ENCODE measurements around the gene ANKRD50.

Gene ANKRD50

GRCh38 chr4:124712372-124713184 is at the start of gene ANKRD50:
Gene ANKRD50, minus strand, starts transcription at chr4:124712732. Its CDS starts 2,221 bp downstream, at chr4:124710511.
- H3K36me3 ChIP-seq (ENCODE audit: control insufficient read depth, insufficient read depth, low read length), result no peaks in the 10 kb centered on the region
- H3K4me1 ChIP-seq (ENCODE audit: control insufficient read depth, insufficient read depth, low read length), result peaks cover 12% of the 10 kb centered on the region
- peak within 1 kb of the TSS; percentile 87 for H3K4me3 ChIP-seq (ENCODE audit: low read length)
- H3K27ac ChIP-seq (ENCODE audit: low read depth, low read length), result peak within 1 kb of the TSS; percentile 96
- no peaks in the 10 kb centered on the region for H3K27me3 ChIP-seq (ENCODE audit: control insufficient read depth, insufficient read depth, low read length)
- peak within 1 kb of the TSS; percentile 84 for H3K9ac ChIP-seq (ENCODE audit: low read length)

- no peaks in the 10 kb centered on the region for H3K27me3 ChIP-seq (ENCODE audit: control insufficient read depth, insufficient read depth, low read length)
- H3K27ac ChIP-seq (ENCODE audit: low read depth, low read length), result no peak overlapping the region
- H3K4me3 ChIP-seq (ENCODE audit: low read length), result no peak overlapping the region
- H3K9ac ChIP-seq (ENCODE audit: low read length), result no peak overlapping the region
- no peaks in the 10 kb centered on the region for H3K36me3 ChIP-seq (ENCODE audit: control insufficient read depth, insufficient read depth, low read length)
- H3K4me1 ChIP-seq (ENCODE audit: control insufficient read depth, insufficient read depth, low read length), result no peaks in the 10 kb centered on the region
Measured at GRCh38 chr4:124757126-124757525, 44.6 kb upstream of the ANKRD50 start.

GRCh38 chr4:124754681-124755080 is 42.1 kb upstream of the ANKRD50 start:
- no peaks in the 10 kb centered on the region for H3K4me1 ChIP-seq (ENCODE audit: control insufficient read depth, insufficient read depth, low read length)
- H3K36me3 ChIP-seq (ENCODE audit: control insufficient read depth, insufficient read depth, low read length), result no peaks in the 10 kb centered on the region
- no peak overlapping the region for H3K9ac ChIP-seq (ENCODE audit: low read length)
- no peak overlapping the region for H3K4me3 ChIP-seq (ENCODE audit: low read length)
- H3K27me3 ChIP-seq (ENCODE audit: control insufficient read depth, insufficient read depth, low read length), result no peaks in the 10 kb centered on the region
- no peak overlapping the region for H3K27ac ChIP-seq (ENCODE audit: low read depth, low read length)

- no peak overlapping the region for H3K27ac ChIP-seq (ENCODE audit: low read depth, low read length)
- no peaks in the 10 kb centered on the region for H3K27me3 ChIP-seq (ENCODE audit: control insufficient read depth, insufficient read depth, low read length)
Measured at GRCh38 chr4:124753941-124754581, 41.5 kb upstream of the ANKRD50 start.

GRCh38 chr4:124749421-124749820 is 36.9 kb upstream of the ANKRD50 start:
- Histone ChIP-seq H3K36me3 (ENCODE audit: control insufficient read depth, insufficient read depth, low read length) (no peaks in the 10 kb centered on the region), H3K4me3 (ENCODE audit: low read length) (no peak overlapping the region), H3K27ac (ENCODE audit: low read depth, low read length) (no peak overlapping the region), H3K9ac (ENCODE audit: low read length) (no peak overlapping the region), H3K4me1 (ENCODE audit: control insufficient read depth, insufficient read depth, low read length) (no peaks in the 10 kb centered on the region), H3K27me3 (ENCODE audit: control insufficient read depth, insufficient read depth, low read length) (no peaks in the 10 kb centered on the region)

More at GRCh38 chr4:124753941-124754581, 41.5 kb upstream of the ANKRD50 start:
- H3K9ac ChIP-seq (ENCODE audit: low read length), result no peak overlapping the region
- no peak overlapping the region for H3K4me3 ChIP-seq (ENCODE audit: low read length)
- H3K4me1 ChIP-seq (ENCODE audit: control insufficient read depth, insufficient read depth, low read length), result no peaks in the 10 kb centered on the region
- H3K36me3 ChIP-seq (ENCODE audit: control insufficient read depth, insufficient read depth, low read length), result no peaks in the 10 kb centered on the region

- H3K4me3 ChIP-seq (ENCODE audit: low read length), result no peak overlapping the region
- no peaks in the 10 kb centered on the region for H3K27me3 ChIP-seq (ENCODE audit: control insufficient read depth, insufficient read depth, low read length)
- H3K36me3 ChIP-seq (ENCODE audit: control insufficient read depth, insufficient read depth, low read length), result no peaks in the 10 kb centered on the region
- no peaks in the 10 kb centered on the region for H3K4me1 ChIP-seq (ENCODE audit: control insufficient read depth, insufficient read depth, low read length)
- no peak overlapping the region for H3K27ac ChIP-seq (ENCODE audit: low read depth, low read length)
- H3K9ac ChIP-seq (ENCODE audit: low read length), result no peak overlapping the region
Measured at GRCh38 chr4:124748965-124749364, 36.4 kb upstream of the ANKRD50 start.

- H3K27me3 ChIP-seq (ENCODE audit: control insufficient read depth, insufficient read depth, low read length), result no peaks in the 10 kb centered on the region
- no peaks in the 10 kb centered on the region for H3K36me3 ChIP-seq (ENCODE audit: control insufficient read depth, insufficient read depth, low read length)
- H3K27ac ChIP-seq (ENCODE audit: low read depth, low read length), result no peak overlapping the region
- H3K4me1 ChIP-seq (ENCODE audit: control insufficient read depth, insufficient read depth, low read length), result no peaks in the 10 kb centered on the region
- H3K4me3 ChIP-seq (ENCODE audit: low read length), result no peak overlapping the region
- H3K9ac ChIP-seq (ENCODE audit: low read length), result no peak overlapping the region
Measured at GRCh38 chr4:124745985-124746801, 33.7 kb upstream of the ANKRD50 start.

- Histone ChIP-seq H3K9ac (ENCODE audit: low read length) (no peak overlapping the region), H3K36me3 (ENCODE audit: control insufficient read depth, insufficient read depth, low read length) (no peaks in the 10 kb centered on the region), H3K27ac (ENCODE audit: low read depth, low read length) (no peak overlapping the region), H3K4me3 (ENCODE audit: low read length) (no peak overlapping the region), H3K27me3 (ENCODE audit: control insufficient read depth, insufficient read depth, low read length) (no peaks in the 10 kb centered on the region), H3K4me1 (ENCODE audit: control insufficient read depth, insufficient read depth, low read length) (no peaks in the 10 kb centered on the region)
Measured at GRCh38 chr4:124743711-124744110, 31.2 kb upstream of the ANKRD50 start.

GRCh38 chr4:124740501-124740900 is 28.0 kb upstream of the ANKRD50 start:
- Histone ChIP-seq H3K27me3 (ENCODE audit: control insufficient read depth, insufficient read depth, low read length) (no peaks in the 10 kb centered on the region), H3K4me1 (ENCODE audit: control insufficient read depth, insufficient read depth, low read length) (no peaks in the 10 kb centered on the region), H3K9ac (ENCODE audit: low read length) (no peak overlapping the region), H3K27ac (ENCODE audit: low read depth, low read length) (no peak overlapping the region), H3K36me3 (ENCODE audit: control insufficient read depth, insufficient read depth, low read length) (no peaks in the 10 kb centered on the region), H3K4me3 (ENCODE audit: low read length) (no peak overlapping the region)

- no peak overlapping the region for H3K27ac ChIP-seq (ENCODE audit: low read depth, low read length)
- H3K4me3 ChIP-seq (ENCODE audit: low read length), result no peak overlapping the region
- no peaks in the 10 kb centered on the region for H3K4me1 ChIP-seq (ENCODE audit: control insufficient read depth, insufficient read depth, low read length)
- no peaks in the 10 kb centered on the region for H3K27me3 ChIP-seq (ENCODE audit: control insufficient read depth, insufficient read depth, low read length)
- H3K9ac ChIP-seq (ENCODE audit: low read length), result no peak overlapping the region
- H3K36me3 ChIP-seq (ENCODE audit: control insufficient read depth, insufficient read depth, low read length), result no peaks in the 10 kb centered on the region
Measured at GRCh38 chr4:124738994-124739393, 26.5 kb upstream of the ANKRD50 start.

- no peaks in the 10 kb centered on the region for H3K36me3 ChIP-seq (ENCODE audit: control insufficient read depth, insufficient read depth, low read length)
- no peaks in the 10 kb centered on the region for H3K27me3 ChIP-seq (ENCODE audit: control insufficient read depth, insufficient read depth, low read length)
- H3K9ac ChIP-seq (ENCODE audit: low read length), result no peak overlapping the region
- no peak overlapping the region for H3K27ac ChIP-seq (ENCODE audit: low read depth, low read length)
- no peak overlapping the region for H3K4me3 ChIP-seq (ENCODE audit: low read length)
- H3K4me1 ChIP-seq (ENCODE audit: control insufficient read depth, insufficient read depth, low read length), result no peaks in the 10 kb centered on the region
Measured at GRCh38 chr4:124737619-124738018, 25.1 kb upstream of the ANKRD50 start.

GRCh38 chr4:124736526-124736925 is 24.0 kb upstream of the ANKRD50 start:
- Histone ChIP-seq H3K36me3 (ENCODE audit: control insufficient read depth, insufficient read depth, low read length) (no peaks in the 10 kb centered on the region), H3K27ac (ENCODE audit: low read depth, low read length) (no peak overlapping the region), H3K27me3 (ENCODE audit: control insufficient read depth, insufficient read depth, low read length) (no peaks in the 10 kb centered on the region), H3K9ac (ENCODE audit: low read length) (no peak overlapping the region), H3K4me1 (ENCODE audit: control insufficient read depth, insufficient read depth, low read length) (no peaks in the 10 kb centered on the region), H3K4me3 (ENCODE audit: low read length) (no peak overlapping the region)

All from rectal smooth muscle tissue (tissue), 1 donor.